Measurements from ENCODE around the gene UGT8. TPM values are rescaled to one million over a fixed set of nuclear protein-coding genes. Genes with fewer than 3 reads are reported as not detected.
"Not testable (repeated sequence)": the region's sequence is repeated elsewhere in the genome, so short reads cannot be mapped to it uniquely, and the experiment has no call there.

UGT8 gene
- total RNA-seq (2014; rRNA removed; shearing (Covaris generic); ENCODE audit: low replicate concordance) = not detected in 2 replicates

- Histone ChIP-seq H3K36me3 (no peaks in the 10 kb centered on the region), H3K4me3 (no peak within 1 kb of the TSS), H3K9me3 (no peaks in the 10 kb centered on the region), H3K27me3 (peaks cover 12% of the 10 kb centered on the region)
- DNase-seq = peak; percentile 11
Measured at GRCh38 chr4:114598191-114599121, at the start of gene UGT8. Gene UGT8 (plus strand): TSS chr4:114598807. CDS start chr4:114622881, 24,074 bp downstream.

- Histone ChIP-seq H3K27me3 (no peaks in the 10 kb centered on the region), H3K36me3 (no peaks in the 10 kb centered on the region), H3K9me3 (no peaks in the 10 kb centered on the region), H3K4me3 (no peak overlapping the region)
- no peak for DNase-seq
Measured at GRCh38 chr4:114549638-114550037, 49.0 kb upstream of the UGT8 start.

- no peak overlapping the region for H3K4me3 ChIP-seq
- H3K36me3 ChIP-seq = no peaks in the 10 kb centered on the region
- DNase-seq = no peak
Measured at GRCh38 chr4:114558446-114559020, 40.1 kb upstream of the UGT8 start.

GRCh38 chr4:114561590-114561989, 37.0 kb upstream of the UGT8 start:
- no peak for DNase-seq
- Histone ChIP-seq H3K9me3 (no peaks in the 10 kb centered on the region), H3K27me3 (no peaks in the 10 kb centered on the region), H3K36me3 (no peaks in the 10 kb centered on the region), H3K4me3 (no peak overlapping the region)

More at GRCh38 chr4:114558446-114559020, 40.1 kb upstream of the UGT8 start:
- H3K27me3 ChIP-seq = no peaks in the 10 kb centered on the region
- H3K9me3 ChIP-seq = no peaks in the 10 kb centered on the region

- no peak for DNase-seq
- no peaks in the 10 kb centered on the region for H3K9me3 ChIP-seq
- H3K4me3 ChIP-seq = no peak overlapping the region
- no peaks in the 10 kb centered on the region for H3K27me3 ChIP-seq
- H3K36me3 ChIP-seq = no peaks in the 10 kb centered on the region
Measured at GRCh38 chr4:114562176-114562904, 36.3 kb upstream of the UGT8 start.

GRCh38 chr4:114563536-114564315, 34.9 kb upstream of the UGT8 start:
- Histone ChIP-seq H3K27me3 (no peaks in the 10 kb centered on the region), H3K9me3 (no peaks in the 10 kb centered on the region), H3K4me3 (no peak overlapping the region), H3K36me3 (no peaks in the 10 kb centered on the region)
- DNase-seq = no peak

GRCh38 chr4:114577386-114577785, 21.2 kb upstream of the UGT8 start:
- Histone ChIP-seq H3K4me3 (no peak overlapping the region), H3K36me3 (no peaks in the 10 kb centered on the region), H3K27me3 (no peaks in the 10 kb centered on the region), H3K9me3 (no peaks in the 10 kb centered on the region)
- no peak for DNase-seq

- Histone ChIP-seq H3K9me3 (no peaks in the 10 kb centered on the region), H3K36me3 (no peaks in the 10 kb centered on the region), H3K27me3 (no peaks in the 10 kb centered on the region), H3K4me3 (no peak overlapping the region)
- no peak for DNase-seq
Measured at GRCh38 chr4:114582621-114583020, 16.0 kb upstream of the UGT8 start.

- no peaks in the 10 kb centered on the region for H3K27me3 ChIP-seq
- no peak overlapping the region for H3K4me3 ChIP-seq
- H3K36me3 ChIP-seq = no peaks in the 10 kb centered on the region
- no peaks in the 10 kb centered on the region for H3K9me3 ChIP-seq
- DNase-seq = no peak
Measured at GRCh38 chr4:114588305-114588704, 10.3 kb upstream of the UGT8 start.

GRCh38 chr4:114590360-114590759, 8.2 kb upstream of the UGT8 start:
- not testable (repeated sequence) for H3K4me3 ChIP-seq, H3K27me3 ChIP-seq, DNase-seq, H3K9me3 ChIP-seq, H3K36me3 ChIP-seq

GRCh38 chr4:114593526-114593925, 5.1 kb upstream of the UGT8 start:
- Histone ChIP-seq H3K9me3 (no peaks in the 10 kb centered on the region), H3K4me3 (no peak overlapping the region), H3K27me3 (peaks cover 6% of the 10 kb centered on the region; the same call in 1 of the 2 replicates), H3K36me3 (no peaks in the 10 kb centered on the region)
- no peak for DNase-seq

GRCh38 chr4:114595207-114595606, 3.4 kb upstream of the UGT8 start:
- Histone ChIP-seq H3K4me3 (no peak overlapping the region), H3K27me3 (peaks cover 12% of the 10 kb centered on the region; the same call in 1 of the 2 replicates), H3K9me3 (no peaks in the 10 kb centered on the region), H3K36me3 (no peaks in the 10 kb centered on the region)
- DNase-seq = no peak

GRCh38 chr4:114595921-114596320, 2.7 kb upstream of the UGT8 start:
- Histone ChIP-seq H3K4me3 (no peak overlapping the region), H3K9me3 (no peaks in the 10 kb centered on the region), H3K27me3 (peaks cover 12% of the 10 kb centered on the region), H3K36me3 (no peaks in the 10 kb centered on the region)
- no peak for DNase-seq

GRCh38 chr4:114597410-114598115, 1.0 kb upstream of the UGT8 start:
- Histone ChIP-seq H3K9me3 (no peaks in the 10 kb centered on the region), H3K27me3 (peaks cover 12% of the 10 kb centered on the region), H3K4me3 (no peak overlapping the region), H3K36me3 (no peaks in the 10 kb centered on the region)
- DNase-seq = no peak

GRCh38 chr4:114599231-114599902, 760 bp downstream of the UGT8 start:
- H3K9me3 ChIP-seq = no peaks in the 10 kb centered on the region
- H3K36me3 ChIP-seq = no peaks in the 10 kb centered on the region
- peak; percentile 0 for DNase-seq
- H3K4me3 ChIP-seq = no peak overlapping the region
- peaks cover 12% of the 10 kb centered on the region for H3K27me3 ChIP-seq

Data from MG63 (cell line).